Naive B cell (primary cell): ENCODE data around the gene TMEM168. TPM values are rescaled to one million over a fixed set of nuclear protein-coding genes. Genes with fewer than 3 reads are reported as not detected.
"Not testable (repeated sequence)": the region's sequence is repeated elsewhere in the genome, so short reads cannot be mapped to it uniquely, and the experiment has no call there.

Experiments used
- ATAC-seq, 2 donors: fragments of 150-1000 bp; cut with Tn5 transposase; 2 replicates each; pipeline ENCODE4 v1.10.0; 2021; ENCODE audit warnings: low read depth in 2 of 2, mild to moderate bottlenecking in 2 of 2, moderate library complexity in 2 of 2
- DNase-seq: peaks from one replicate; pipeline ENCODE4 v3.0.0; 2022
- H3K27ac Mint-ChIP-seq, 6 donors: one replicate each; pipeline ENCODE4 v1.8.0; 2020 to 2022; ENCODE audit warnings: mild to moderate bottlenecking in 6 of 6, mixed read lengths in 6 of 6, moderate library complexity in 5 of 6, inconsistent platforms in 2 of 6
- H3K27me3 Mint-ChIP-seq, 3 donors: one replicate each; pipeline ENCODE4 v1.8.0; 2021 to 2022; ENCODE audit warnings: mixed read lengths in 3 of 3, mild to moderate bottlenecking in 1 of 3
- H3K36me3 Mint-ChIP-seq, 2 donors: one replicate each; pipeline ENCODE4 v1.8.0; 2020 to 2022; ENCODE audit warnings: mixed read lengths in 2 of 2, inconsistent platforms in 1 of 2, mild to moderate bottlenecking in 1 of 2
- H3K4me1 Mint-ChIP-seq, 3 donors: one replicate each; pipeline ENCODE4 v1.8.0; 2020 to 2022; ENCODE audit warnings: mixed read lengths in 3 of 3, inconsistent platforms in 1 of 3, mild to moderate bottlenecking in 1 of 3, moderate library complexity in 1 of 3
- H3K4me3 Mint-ChIP-seq, 8 donors: one replicate each; pipeline ENCODE4 v1.8.0; 2020 to 2022; ENCODE audit warnings: mild to moderate bottlenecking in 8 of 8, mixed read lengths in 8 of 8, moderate library complexity in 8 of 8, inconsistent platforms in 2 of 8
- H3K9me3 Mint-ChIP-seq, 7 donors: one replicate each; pipeline ENCODE4 v1.8.0; 2020 to 2022; ENCODE audit warnings: mixed read lengths in 7 of 7, mild to moderate bottlenecking in 5 of 7, inconsistent platforms in 2 of 7, moderate library complexity in 1 of 7
- polyA plus RNA-seq, 6 donors: library from polyadenylated mRNA; unstranded; fragments of 300-500 nt; fragmentation: Illumina TruSeq; gene quantifications; one replicate each; pipeline ENCODE4 v1.2.3, GENCODE V29; 2021; ENCODE audit warnings: low read depth in 6 of 6

Gene TMEM168
- polyA plus RNA-seq, 6 donors from 2014 or later, result 6.3 to 10.5 (median 6.9) TPM

DNA sequence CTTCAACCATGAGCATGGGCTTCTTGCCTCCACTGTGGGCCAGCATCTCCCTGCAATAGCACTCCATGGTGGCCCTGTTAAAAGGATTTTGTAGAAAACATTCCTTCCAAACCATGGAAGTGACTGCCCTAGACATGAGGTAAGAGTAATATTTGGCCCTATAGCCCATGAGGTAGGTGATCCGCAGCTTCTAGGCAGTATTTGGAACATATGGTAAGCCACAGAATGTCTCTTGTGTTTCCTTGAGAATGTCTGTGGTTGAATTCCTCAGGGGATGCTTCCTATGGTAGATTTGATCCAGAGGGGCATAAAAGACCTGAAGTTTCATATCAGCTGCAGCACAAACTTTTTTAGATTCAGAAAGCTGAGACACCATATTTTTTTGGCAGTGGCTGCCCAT lies 54.9 kb downstream of the TMEM168 start:
- Mint-ChIP-seq H3K4me1 (no peaks in the 10 kb centered on the region), H3K4me3 (no peak overlapping the region), H3K9me3 (peaks cover 12 to 65% (median 56%) of the 10 kb centered on the region in 7 donors), H3K27ac (no peak overlapping the region), H3K36me3 (peaks cover 11 to 26% of the 10 kb centered on the region in 2 donors), H3K27me3 (peaks cover 6 to 16% (median 10%) of the 10 kb centered on the region in 3 donors)
- ATAC-seq (no peak), DNase-seq (no peak)

- peaks cover 11 to 27% of the 10 kb centered on the region in 2 donors for H3K36me3 Mint-ChIP-seq
- not testable (repeated sequence) for H3K27me3 Mint-ChIP-seq, ATAC-seq
Observed at GRCh38 chr7:112731324-112731723, 58.9 kb downstream of the TMEM168 start.

DNA sequence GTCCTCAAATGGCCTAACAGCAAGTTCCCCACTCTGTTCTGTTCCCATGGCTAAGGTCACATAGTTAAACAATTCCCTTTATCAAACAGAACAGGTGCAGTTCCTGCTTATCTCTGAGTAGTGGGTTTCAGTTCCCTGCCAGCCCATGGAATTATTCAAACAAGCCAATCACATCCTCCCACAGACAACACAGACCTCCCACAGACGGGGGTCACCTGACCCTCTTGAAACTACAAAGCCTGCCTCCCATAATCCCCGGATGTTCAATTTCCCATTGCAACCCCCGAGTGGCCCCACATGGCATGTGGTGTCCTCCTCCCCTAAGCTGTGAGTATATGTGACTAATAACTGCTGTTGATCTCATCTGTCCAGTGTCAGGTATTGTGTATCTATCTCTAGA lies 64.1 kb downstream of the TMEM168 start:
- peaks cover 0 to 10% of the 10 kb centered on the region in 2 donors for H3K36me3 Mint-ChIP-seq
- peak overlapping the region in 1 of 6 donors; percentile 14 for H3K27ac Mint-ChIP-seq
- H3K27me3 Mint-ChIP-seq, result peaks cover 4 to 22% (median 7%) of the 10 kb centered on the region in 3 donors
- H3K4me3 Mint-ChIP-seq, result peak overlapping the region in 1 of 8 donors; percentile 35
- ATAC-seq (no peak), DNase-seq (no peak)
- peaks cover 5 to 39% (median 20%) of the 10 kb centered on the region in 7 donors for H3K9me3 Mint-ChIP-seq
- H3K4me1 Mint-ChIP-seq, result no peaks in the 10 kb centered on the region

More at GRCh38 chr7:112731324-112731723, 58.9 kb downstream of the TMEM168 start:
- H3K4me3 Mint-ChIP-seq, H3K4me1 Mint-ChIP-seq, DNase-seq, H3K27ac Mint-ChIP-seq: not testable (repeated sequence)
- peaks cover 7 to 77% (median 62%) of the 10 kb centered on the region in 7 donors for H3K9me3 Mint-ChIP-seq

GRCh38 chr7:112723416-112723815 lies 66.8 kb downstream of the TMEM168 start:
- DNase-seq, result no peak
- no peak overlapping the region for H3K27ac Mint-ChIP-seq
- peaks cover 4 to 19% (median 8%) of the 10 kb centered on the region in 7 donors for H3K9me3 Mint-ChIP-seq
- H3K4me3 Mint-ChIP-seq, result peak overlapping the region in 1 of 8 donors; percentile 18
- no peaks in the 10 kb centered on the region for H3K4me1 Mint-ChIP-seq
- H3K36me3 Mint-ChIP-seq, result peaks cover 0 to under 1% of the 10 kb centered on the region in 2 donors
- ATAC-seq, result no peak
- H3K27me3 Mint-ChIP-seq, result peaks cover 4 to 25% (median 7%) of the 10 kb centered on the region in 3 donors

DNA sequence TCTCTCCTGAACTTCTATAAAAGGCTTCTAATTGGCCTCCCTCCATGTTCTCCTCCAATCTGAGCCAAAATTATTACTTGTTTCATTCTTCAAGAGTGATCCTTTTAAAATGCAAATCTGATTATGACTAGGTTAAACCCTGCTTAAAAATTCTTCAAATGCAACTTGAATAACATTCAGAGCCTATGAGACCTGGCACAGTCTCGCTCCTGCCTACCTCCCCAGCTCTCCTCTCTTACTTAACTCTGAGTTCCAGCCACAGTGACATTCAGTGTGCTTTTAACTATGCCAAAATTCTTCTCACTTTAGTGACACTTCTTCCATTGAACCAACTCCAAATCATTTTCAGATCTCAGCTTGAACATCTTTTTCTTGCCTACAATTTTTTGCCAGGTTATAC lies 68.8 kb downstream of the TMEM168 start:
- DNase-seq (no peak), ATAC-seq (no peak)
- peaks cover 4 to 22% (median 6%) of the 10 kb centered on the region in 3 donors for H3K27me3 Mint-ChIP-seq
- peaks cover 0 to 6% (median 4%) of the 10 kb centered on the region in 7 donors for H3K9me3 Mint-ChIP-seq
- no peaks in the 10 kb centered on the region for H3K36me3 Mint-ChIP-seq
- no peak overlapping the region for H3K4me3 Mint-ChIP-seq
- H3K4me1 Mint-ChIP-seq, result no peaks in the 10 kb centered on the region
- no peak overlapping the region for H3K27ac Mint-ChIP-seq

- H3K27ac Mint-ChIP-seq, result no peak overlapping the region
- no peak for DNase-seq
- H3K4me1 Mint-ChIP-seq, result no peaks in the 10 kb centered on the region
- H3K27me3 Mint-ChIP-seq, result no peaks in the 10 kb centered on the region
- H3K9me3 Mint-ChIP-seq, result peaks cover 0 to 4% (median 0%) of the 10 kb centered on the region in 7 donors
- no peak overlapping the region for H3K4me3 Mint-ChIP-seq
- no peaks in the 10 kb centered on the region for H3K36me3 Mint-ChIP-seq
- no peak for ATAC-seq
Observed at GRCh38 chr7:112715525-112715924, 74.7 kb downstream of the TMEM168 start.

- H3K36me3 Mint-ChIP-seq, result no peaks in the 10 kb centered on the region
- no peak overlapping the region for H3K4me3 Mint-ChIP-seq
- peaks cover 0 to 4% (median 0%) of the 10 kb centered on the region in 7 donors for H3K9me3 Mint-ChIP-seq
- H3K27me3 Mint-ChIP-seq, result no peaks in the 10 kb centered on the region
- no peak for ATAC-seq
- no peak overlapping the region for H3K27ac Mint-ChIP-seq
- H3K4me1 Mint-ChIP-seq, result no peaks in the 10 kb centered on the region
- DNase-seq, result no peak
Observed at GRCh38 chr7:112714917-112715316, 75.3 kb downstream of the TMEM168 start.
